ENCODE results near the gene TGFBR3. TPM values are rescaled to one million over a fixed set of nuclear protein-coding genes. Genes with fewer than 3 reads are reported as not detected.

The TGFBR3 gene
- total and polyA plus RNA-seq, 2 of the 8 experiments (the other 6 are each of a cell fraction or from before 2014, with no cell fraction given): 2.0 to 6.1 TPM

DNA sequence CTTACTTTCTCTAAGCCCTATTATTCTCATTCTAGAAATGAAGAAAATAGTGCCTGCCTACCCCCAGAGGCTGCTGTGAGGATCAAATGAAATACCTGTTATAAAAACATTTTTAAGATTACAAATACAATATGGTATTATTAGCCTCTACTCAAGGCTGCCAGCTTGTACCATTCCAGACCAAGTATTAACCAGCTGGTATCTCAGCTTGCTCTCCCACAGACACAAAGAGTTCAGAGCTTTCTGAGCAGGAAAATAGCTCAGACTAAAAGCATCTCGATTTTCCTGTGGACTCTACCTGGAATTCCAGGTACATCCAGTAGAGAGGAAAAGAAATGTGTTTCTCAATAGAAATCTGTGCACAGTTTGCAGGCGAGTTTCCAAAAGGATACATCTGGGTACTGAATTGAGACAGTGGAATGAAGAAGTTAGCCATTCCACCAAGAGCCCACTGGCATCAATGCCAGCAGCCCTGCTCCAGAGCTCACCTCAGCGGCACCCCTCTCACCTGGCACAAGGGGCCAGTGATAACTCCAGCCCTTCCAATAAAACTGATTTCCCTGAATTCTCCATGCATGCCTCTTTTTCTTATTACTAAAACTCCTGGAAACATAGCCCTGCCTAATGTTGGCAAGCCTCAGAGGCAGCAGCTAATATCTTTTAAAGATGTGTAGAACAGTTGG, 31.0 kb downstream of the TGFBR3 start:
- Histone ChIP-seq H3K27me3 (replicated peaks in 1 of 4; ENCODE audit: control insufficient read depth in 3 of 4, extremely low read depth in 1 of 4, insufficient read depth in 3 of 4, low read length in 3 of 4) (no peaks in the 10 kb centered on the region), H3K56ac (replicated peaks; ENCODE audit: insufficient read length, low read depth, low read length) (no peak overlapping the region), H4K20me1 (replicated peaks in 1 of 2; ENCODE audit: control insufficient read depth in 1 of 2, insufficient read depth in 2 of 2, low read length in 2 of 2) (no peaks in the 10 kb centered on the region), H2AFZ (ENCODE audit: low read length) (no peak overlapping the region), H3K14ac (ENCODE audit: insufficient read length) (no peak overlapping the region), H3K4me3 (ENCODE audit: extremely low read depth in 1 of 4, insufficient read depth in 2 of 4, low read depth in 3 of 4, low read length in 4 of 4) (no peak overlapping the region), H2BK15ac (ENCODE audit: low read length) (no peak overlapping the region), H3K9ac (replicated peaks in 1 of 4; ENCODE audit: extremely low read depth in 1 of 4, low read depth in 3 of 4, low read length in 3 of 4) (no peak overlapping the region), H2AK5ac (ENCODE audit: low read depth, low read length) (no peak overlapping the region), H3K9me3 (ENCODE audit: insufficient read depth in 2 of 2, low read depth in 1 of 2, low read length in 1 of 2) (no peaks in the 10 kb centered on the region), H3K23me2 (ENCODE audit: low read depth, low read length) (no peaks in the 10 kb centered on the region), H4K8ac (ENCODE audit: extremely low read depth, insufficient read depth, low read length) (no peak overlapping the region), H2BK120ac (replicated peaks; ENCODE audit: low read depth, low read length) (no peak overlapping the region), H3K36me3 (ENCODE audit: control insufficient read depth in 2 of 4, insufficient read depth in 4 of 4, low read length in 3 of 4) (no peaks in the 10 kb centered on the region), H2BK5ac (ENCODE audit: low read depth, low read length) (no peak overlapping the region), H3K4me1 (replicated peaks in 1 of 4; ENCODE audit: control insufficient read depth in 3 of 4, insufficient read depth in 4 of 4, low read length in 3 of 4) (no peaks in the 10 kb centered on the region), H3K4me2 (ENCODE audit: insufficient read depth in 1 of 2, low read depth in 2 of 2, low read length in 2 of 2) (no peak overlapping the region), H3K18ac (ENCODE audit: extremely low read depth, low read length) (no peak overlapping the region), H4K5ac (ENCODE audit: insufficient read length, low read depth, low read length) (no peak overlapping the region), H4K91ac (replicated peaks; ENCODE audit: insufficient read length, low read length) (no peak overlapping the region), H2BK12ac (ENCODE audit: low read depth, low read length) (no peak overlapping the region), H3K23ac (ENCODE audit: insufficient read length) (no peak overlapping the region), H3K79me2 (ENCODE audit: control insufficient read depth in 1 of 2, insufficient read depth in 2 of 2, low read length in 2 of 2) (no peaks in the 10 kb centered on the region), H3K4ac (replicated peaks; ENCODE audit: insufficient read length, low read depth, low read length) (no peak overlapping the region), H2BK20ac (ENCODE audit: low read length) (no peak overlapping the region), H3K79me1 (ENCODE audit: low read depth, low read length) (no peaks in the 10 kb centered on the region), H3K27ac (ENCODE audit: low read depth, low read length) (no peak overlapping the region)
- TF ChIP-seq KDM4A (IDR thresholded peaks at IDR 0.05; ENCODE audit: low read depth, low read length, severe bottlenecking): no peak
- ChIA-PET POLR2A (ENCODE audit: partially characterized antibody) (no interaction called here), CTCF (ENCODE audit: partially characterized antibody) (interaction anchor here (0.5 to 1.7 kb wide), 5 partner anchors 9 to 47 kb away, joined by 3 to 6 read pairs (median 4); no protein-coding TSS in a partner anchor)
- DNase-seq (ENCODE audit: low read depth in 1 of 2, low spot score in 2 of 2) (no peak), FAIRE-seq (no peak)
- WGBS, 2 experiments (ENCODE audit: extremely low coverage in 1 of 2, insufficient coverage in 1 of 2, insufficient read length in 1 of 2, insufficient replicate concordance in 2 of 2, low coverage in 1 of 2, low lambda C conversion rate in 2 of 2, missing lambda C conversion rate in 1 of 2): 93% methylated on average over 3 of the region's 3 CpGs; no CpG with 5 or more reads in 1 of the 2 experiments

All from H1 (cell line).